Nephron progenitor cell (in vitro differentiated cells): ENCODE measurements around the gene RNASE3.
"Not testable (repeated sequence)": the region's sequence is repeated elsewhere in the genome, so short reads cannot be mapped to it uniquely, and the experiment has no call there.

Experiments
- DNase-seq: peaks from one replicate; pipeline ENCODE4 v3.0.0; 2021
- H3K27ac Mint-ChIP-seq: 2 replicates; pipeline ENCODE4 v1.8.0; 2021; ENCODE audit warnings: mild to moderate bottlenecking, moderate library complexity, mixed read lengths
- H3K27me3 Mint-ChIP-seq: 2 replicates; pipeline ENCODE4 v1.8.0; 2021; ENCODE audit warnings: mild to moderate bottlenecking, low read depth, mixed read lengths; ENCODE audit not compliant: poor library complexity
- H3K36me3 Mint-ChIP-seq: 2 replicates; pipeline ENCODE4 v1.8.0; 2021; ENCODE audit warnings: low read depth, mixed read lengths
- H3K4me1 Mint-ChIP-seq: 2 replicates; pipeline ENCODE4 v1.8.0; 2021; ENCODE audit warnings: mixed read lengths
- H3K4me3 Mint-ChIP-seq: 2 replicates; pipeline ENCODE4 v1.8.0; 2021; ENCODE audit warnings: mild to moderate bottlenecking, moderate library complexity, mixed read lengths
- H3K9me3 Mint-ChIP-seq: 2 replicates; pipeline ENCODE4 v1.8.0; 2021; ENCODE audit warnings: mild to moderate bottlenecking, moderate library complexity, mixed read lengths
- TF ChIP-seq, protein P1 (sequence below): fragments of 200-600 bp; sonication (generic); IDR thresholded peaks from 2 replicates; pipeline ENCODE4 v1.5.0; 2021; ENCODE audit warnings: antibody characterized with exemption

Gene RNASE3

DNA sequence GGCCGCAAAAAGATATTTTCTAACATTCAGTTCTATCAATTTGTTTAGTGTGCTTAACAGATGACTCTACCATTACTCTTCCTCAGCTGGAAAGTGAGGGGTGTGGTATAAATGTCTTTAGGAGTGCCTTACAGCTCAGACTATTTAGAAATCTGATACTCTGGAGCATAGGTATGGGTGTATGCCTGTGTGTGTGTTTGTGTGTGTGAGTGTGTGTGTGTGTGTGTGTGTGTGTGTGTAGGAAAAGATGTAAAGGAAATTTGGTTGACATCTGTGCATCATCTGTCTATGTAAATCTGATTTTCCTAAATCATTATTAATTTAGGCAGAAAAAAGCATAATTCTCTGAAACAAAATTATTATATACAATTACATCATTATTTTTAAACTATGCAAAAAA lies 16.0 kb downstream of the RNASE3 start:
- DNase-seq: no peak
- Mint-ChIP-seq H3K4me3 (no peak overlapping the region), H3K27me3 (peaks cover 21% of the 10 kb centered on the region), H3K27ac (no peak overlapping the region), H3K9me3 (peaks cover 19% of the 10 kb centered on the region), H3K4me1 (no peaks in the 10 kb centered on the region), H3K36me3 (no peaks in the 10 kb centered on the region)
- TF ChIP-seq, protein P1, sequence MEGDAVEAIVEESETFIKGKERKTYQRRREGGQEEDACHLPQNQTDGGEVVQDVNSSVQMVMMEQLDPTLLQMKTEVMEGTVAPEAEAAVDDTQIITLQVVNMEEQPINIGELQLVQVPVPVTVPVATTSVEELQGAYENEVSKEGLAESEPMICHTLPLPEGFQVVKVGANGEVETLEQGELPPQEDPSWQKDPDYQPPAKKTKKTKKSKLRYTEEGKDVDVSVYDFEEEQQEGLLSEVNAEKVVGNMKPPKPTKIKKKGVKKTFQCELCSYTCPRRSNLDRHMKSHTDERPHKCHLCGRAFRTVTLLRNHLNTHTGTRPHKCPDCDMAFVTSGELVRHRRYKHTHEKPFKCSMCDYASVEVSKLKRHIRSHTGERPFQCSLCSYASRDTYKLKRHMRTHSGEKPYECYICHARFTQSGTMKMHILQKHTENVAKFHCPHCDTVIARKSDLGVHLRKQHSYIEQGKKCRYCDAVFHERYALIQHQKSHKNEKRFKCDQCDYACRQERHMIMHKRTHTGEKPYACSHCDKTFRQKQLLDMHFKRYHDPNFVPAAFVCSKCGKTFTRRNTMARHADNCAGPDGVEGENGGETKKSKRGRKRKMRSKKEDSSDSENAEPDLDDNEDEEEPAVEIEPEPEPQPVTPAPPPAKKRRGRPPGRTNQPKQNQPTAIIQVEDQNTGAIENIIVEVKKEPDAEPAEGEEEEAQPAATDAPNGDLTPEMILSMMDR: no peak

DNA sequence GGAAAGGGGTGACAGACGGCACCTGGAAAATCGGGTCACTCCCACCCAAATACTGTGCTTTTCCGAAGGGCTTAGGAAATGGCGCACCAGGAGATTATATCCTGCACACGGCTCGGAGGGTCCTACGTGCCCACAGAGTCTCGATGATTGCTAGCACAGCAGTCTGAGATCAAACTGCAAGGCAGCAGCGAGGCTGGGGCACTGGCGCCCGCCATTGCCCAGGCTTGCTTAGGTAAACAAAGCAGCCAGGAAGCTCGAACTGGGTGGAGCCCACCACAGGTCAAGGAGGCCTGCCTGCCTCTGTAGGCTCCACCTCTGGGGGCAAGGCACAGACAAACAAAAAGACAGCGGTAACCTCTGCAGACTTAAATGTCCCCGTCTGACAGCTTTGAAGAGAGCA lies 19.6 kb downstream of the RNASE3 start:
- H3K4me1 Mint-ChIP-seq, H3K4me3 Mint-ChIP-seq, DNase-seq, H3K36me3 Mint-ChIP-seq, H3K27ac Mint-ChIP-seq: not testable (repeated sequence)
- Mint-ChIP-seq H3K27me3 (peaks cover 23% of the 10 kb centered on the region), H3K9me3 (peaks cover 28% of the 10 kb centered on the region)

DNA sequence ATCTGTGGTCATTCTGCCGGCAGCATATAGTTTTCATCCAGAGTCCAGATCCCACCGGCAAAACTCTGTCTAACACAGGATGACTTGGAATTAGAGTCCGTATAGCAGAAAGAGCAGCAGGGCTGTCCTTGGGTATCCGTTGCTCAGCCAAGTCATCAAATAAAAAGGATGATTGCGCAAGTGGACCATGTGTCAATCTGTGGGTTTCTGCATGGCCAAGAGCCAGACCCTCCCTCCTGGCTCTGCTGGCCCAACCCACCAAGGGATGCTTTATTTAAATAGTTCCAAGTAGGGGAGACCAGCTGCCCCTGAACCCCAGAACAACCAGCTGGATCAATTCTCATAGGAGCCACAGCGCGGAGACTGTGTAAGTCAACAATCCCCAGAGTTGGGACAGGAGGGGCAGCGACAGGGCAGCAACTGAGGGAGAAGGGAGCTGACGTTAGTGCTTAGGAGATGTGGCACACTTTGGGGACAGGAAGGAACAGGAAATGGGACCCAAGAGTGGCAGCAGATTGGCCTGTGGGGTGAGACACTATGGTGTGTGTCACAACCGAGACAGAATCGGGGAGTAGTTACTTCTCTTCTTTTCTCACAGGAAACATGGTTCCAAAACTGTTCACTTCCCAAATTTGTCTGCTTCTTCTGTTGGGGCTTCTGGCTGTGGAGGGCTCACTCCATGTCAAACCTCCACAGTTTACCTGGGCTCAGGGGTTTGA lies 28.0 kb downstream of the RNASE3 start:
- H3K4me3 Mint-ChIP-seq, H3K36me3 Mint-ChIP-seq, DNase-seq, H3K27ac Mint-ChIP-seq, H3K9me3 Mint-ChIP-seq, H3K4me1 Mint-ChIP-seq: not testable (repeated sequence)
- H3K27me3 Mint-ChIP-seq: peaks cover 39% of the 10 kb centered on the region

DNA sequence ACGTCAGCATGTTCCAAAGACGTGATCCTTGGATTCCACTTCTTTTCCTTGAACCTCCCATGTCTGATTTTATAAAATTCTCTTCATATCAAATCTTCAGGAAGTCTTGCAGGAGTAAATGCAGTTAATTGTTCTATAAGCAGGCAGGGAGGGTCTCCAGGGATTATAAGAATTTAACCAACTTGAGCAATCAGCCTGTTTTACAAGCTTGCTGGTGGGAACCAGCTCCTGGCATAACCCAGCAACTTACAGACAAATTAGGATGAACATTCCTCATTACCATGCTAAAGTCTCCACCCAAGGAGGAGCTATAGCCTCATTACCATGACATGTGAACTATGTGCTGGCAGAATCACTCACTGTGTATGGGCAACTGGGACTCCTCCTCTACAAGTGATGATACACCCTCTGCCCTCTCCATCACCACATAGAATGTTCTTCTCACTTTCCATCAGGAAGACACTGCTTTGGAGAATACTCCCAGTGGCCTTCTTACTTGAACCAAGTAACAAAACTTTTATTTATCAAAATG lies 32.6 kb downstream of the RNASE3 start:
- not testable (repeated sequence) for H3K4me1 Mint-ChIP-seq, H3K4me3 Mint-ChIP-seq, H3K36me3 Mint-ChIP-seq, DNase-seq, H3K27ac Mint-ChIP-seq
- peaks cover 14% of the 10 kb centered on the region for H3K9me3 Mint-ChIP-seq
- peaks cover 40% of the 10 kb centered on the region for H3K27me3 Mint-ChIP-seq

DNA sequence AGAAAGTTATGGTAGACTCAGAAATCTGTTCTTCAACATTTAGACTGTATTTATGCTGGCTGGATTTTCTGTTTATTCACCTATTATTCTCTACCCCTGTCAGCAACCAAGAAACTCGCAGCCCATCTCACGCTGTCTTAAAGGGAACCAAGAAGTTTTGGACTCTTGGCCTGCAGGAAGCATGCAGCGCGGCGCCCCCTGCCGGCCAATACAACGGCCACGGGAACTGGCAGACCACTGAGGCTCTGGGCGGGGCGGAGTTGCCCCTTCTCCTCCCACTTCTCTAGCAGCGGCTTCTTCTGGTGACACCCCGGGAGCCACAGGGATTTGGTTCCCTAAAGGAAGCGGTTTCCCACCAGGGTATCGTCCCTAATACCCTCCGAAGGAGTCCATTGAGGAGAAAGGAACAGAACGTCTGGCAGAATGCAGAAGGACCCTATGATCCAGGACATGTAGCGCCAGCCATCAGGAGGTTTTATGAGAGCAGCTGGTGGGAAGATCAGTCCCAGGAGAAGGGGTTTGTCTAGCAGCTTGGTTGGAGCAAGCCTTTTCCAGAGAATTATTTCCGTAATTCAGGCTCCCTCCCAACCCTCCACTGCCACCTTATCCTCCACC lies 43.1 kb downstream of the RNASE3 start:
- peak; percentile 71 for DNase-seq
- Mint-ChIP-seq H3K27ac (no peak overlapping the region), H3K27me3 (peaks cover 33% of the 10 kb centered on the region), H3K4me3 (no peak overlapping the region), H3K4me1 (no peaks in the 10 kb centered on the region), H3K36me3 (no peaks in the 10 kb centered on the region), H3K9me3 (no peaks in the 10 kb centered on the region)
- TF ChIP-seq, protein P1: peak; percentile 55

DNA sequence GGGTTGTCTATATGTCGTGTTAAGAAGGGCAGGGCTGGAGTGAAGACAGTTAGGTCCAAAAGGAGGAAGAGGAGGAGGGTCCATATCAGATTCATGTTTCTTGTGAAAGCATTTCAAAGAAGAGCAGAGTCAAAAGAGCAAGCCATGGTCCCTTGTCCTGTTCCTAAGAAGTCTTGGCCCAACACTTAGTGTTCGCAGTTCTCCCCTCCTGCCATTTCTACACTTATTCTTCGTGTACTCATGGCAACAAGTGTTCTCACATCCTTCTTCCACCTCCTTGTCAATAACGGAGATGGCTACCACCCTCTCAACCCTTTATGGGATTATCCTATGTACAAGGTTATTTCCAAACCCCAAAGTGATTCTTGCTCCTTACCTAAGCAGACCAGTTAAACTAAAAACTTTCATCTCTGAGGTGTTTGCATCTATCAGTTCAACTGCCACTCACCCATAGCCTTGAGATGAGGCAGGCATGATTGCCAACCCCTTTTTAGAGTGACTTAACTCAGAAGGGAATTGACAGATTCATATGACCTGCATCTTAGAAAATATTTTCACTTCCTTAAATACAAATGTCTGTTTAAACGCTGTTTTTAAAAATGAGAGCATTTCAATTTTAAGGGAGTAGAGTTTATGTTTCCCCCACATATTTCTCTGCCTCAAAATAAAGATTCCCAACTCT lies 44.3 kb downstream of the RNASE3 start:
- no peaks in the 10 kb centered on the region for H3K4me1 Mint-ChIP-seq
- no peak for DNase-seq
- H3K27ac Mint-ChIP-seq: no peak overlapping the region
- no peak overlapping the region for H3K4me3 Mint-ChIP-seq
- no peaks in the 10 kb centered on the region for H3K9me3 Mint-ChIP-seq
- peaks cover 31% of the 10 kb centered on the region for H3K27me3 Mint-ChIP-seq
- H3K36me3 Mint-ChIP-seq: no peaks in the 10 kb centered on the region
- TF ChIP-seq, protein P1: no peak
